ENCODE data around the gene MAP4K2. TPM values are rescaled to one million over a fixed set of nuclear protein-coding genes. Genes with fewer than 3 reads are reported as not detected.

MAP4K2 gene
- total and polyA plus RNA-seq, 2 donors = 23.9 to 37.6 TPM

DNA sequence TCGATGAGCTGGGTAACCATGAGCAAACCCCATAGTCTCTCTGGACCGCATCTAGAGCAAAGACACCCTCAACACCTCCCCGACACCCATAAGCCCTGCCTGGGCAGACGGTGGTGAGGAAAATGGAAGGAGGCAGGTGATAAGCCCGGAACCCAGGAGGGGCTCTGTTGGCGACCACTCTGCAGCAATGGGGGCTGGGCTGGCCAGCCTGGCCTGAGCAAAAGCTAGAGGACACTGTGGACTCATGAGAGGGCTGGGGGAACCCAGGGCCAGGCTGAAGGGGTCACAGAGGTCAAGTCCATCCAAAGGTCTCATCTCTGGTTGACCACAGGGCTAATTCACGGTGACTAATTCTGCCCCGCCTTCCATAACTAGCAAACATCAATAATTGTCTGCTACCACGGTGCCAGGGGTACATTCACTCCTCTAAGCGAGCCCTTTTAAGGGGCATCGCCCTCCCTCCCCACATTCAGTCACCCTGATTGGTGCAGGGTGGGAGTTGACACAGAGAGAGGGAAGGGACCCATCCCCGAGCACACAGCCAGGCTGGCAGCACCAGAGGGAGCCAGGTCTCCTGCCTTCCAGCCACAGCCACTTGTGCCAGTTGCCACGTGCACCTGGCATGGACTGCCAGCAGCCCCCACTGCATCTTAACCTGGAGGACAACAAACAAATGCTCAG is 47.2 kb downstream of the MAP4K2 start:
- no peaks in the 10 kb centered on the region for H3K27me3 ChIP-seq (ENCODE audit: control insufficient read depth in 2 of 2, insufficient read depth in 1 of 2, low read length in 1 of 2)
- no peaks in the 10 kb centered on the region for H3K9me3 ChIP-seq (ENCODE audit: control insufficient read depth in 2 of 2, insufficient read depth in 1 of 2, low read length in 1 of 2)
- H3K4me1 ChIP-seq (ENCODE audit: control insufficient read depth in 2 of 2, insufficient read depth in 2 of 2, low read length in 2 of 2) = peaks cover 0 to 8% of the 10 kb centered on the region in 2 donors
- WGBS = 84% methylated on average over 13 of the region's 13 CpGs
- no peak for DNase-seq (ENCODE audit: low read depth in 6 of 9, low spot score in 9 of 9)
- H3K27ac ChIP-seq (ENCODE audit: low read depth in 1 of 2, low read length in 1 of 2) = no peak overlapping the region
- no peak overlapping the region for H3K4me3 ChIP-seq (ENCODE audit: low read length in 2 of 2)
- H3K36me3 ChIP-seq (ENCODE audit: control insufficient read depth in 2 of 2, insufficient read depth in 2 of 2, low read length in 1 of 2) = peaks cover 5 to 26% of the 10 kb centered on the region in 2 donors

GRCh38 chr11:64754919-64755662 is 47.9 kb downstream of the MAP4K2 start:
- Histone ChIP-seq H3K4me3 (ENCODE audit: low read length in 2 of 2) (no peak overlapping the region), H3K27ac (ENCODE audit: low read depth in 1 of 2, low read length in 1 of 2) (no peak overlapping the region), H3K9me3 (ENCODE audit: control insufficient read depth in 2 of 2, insufficient read depth in 1 of 2, low read length in 1 of 2) (no peaks in the 10 kb centered on the region), H3K27me3 (ENCODE audit: control insufficient read depth in 2 of 2, insufficient read depth in 1 of 2, low read length in 1 of 2) (no peaks in the 10 kb centered on the region), H3K4me1 (ENCODE audit: control insufficient read depth in 2 of 2, insufficient read depth in 2 of 2, low read length in 2 of 2) (peaks cover 0 to 3% of the 10 kb centered on the region in 2 donors), H3K36me3 (ENCODE audit: control insufficient read depth in 2 of 2, insufficient read depth in 2 of 2, low read length in 1 of 2) (peaks cover 2 to 22% of the 10 kb centered on the region in 2 donors)
- DNase-seq (ENCODE audit: low read depth in 6 of 9, low spot score in 9 of 9) = no peak
- WGBS = 96% methylated on average over 21 of the region's 21 CpGs

DNA sequence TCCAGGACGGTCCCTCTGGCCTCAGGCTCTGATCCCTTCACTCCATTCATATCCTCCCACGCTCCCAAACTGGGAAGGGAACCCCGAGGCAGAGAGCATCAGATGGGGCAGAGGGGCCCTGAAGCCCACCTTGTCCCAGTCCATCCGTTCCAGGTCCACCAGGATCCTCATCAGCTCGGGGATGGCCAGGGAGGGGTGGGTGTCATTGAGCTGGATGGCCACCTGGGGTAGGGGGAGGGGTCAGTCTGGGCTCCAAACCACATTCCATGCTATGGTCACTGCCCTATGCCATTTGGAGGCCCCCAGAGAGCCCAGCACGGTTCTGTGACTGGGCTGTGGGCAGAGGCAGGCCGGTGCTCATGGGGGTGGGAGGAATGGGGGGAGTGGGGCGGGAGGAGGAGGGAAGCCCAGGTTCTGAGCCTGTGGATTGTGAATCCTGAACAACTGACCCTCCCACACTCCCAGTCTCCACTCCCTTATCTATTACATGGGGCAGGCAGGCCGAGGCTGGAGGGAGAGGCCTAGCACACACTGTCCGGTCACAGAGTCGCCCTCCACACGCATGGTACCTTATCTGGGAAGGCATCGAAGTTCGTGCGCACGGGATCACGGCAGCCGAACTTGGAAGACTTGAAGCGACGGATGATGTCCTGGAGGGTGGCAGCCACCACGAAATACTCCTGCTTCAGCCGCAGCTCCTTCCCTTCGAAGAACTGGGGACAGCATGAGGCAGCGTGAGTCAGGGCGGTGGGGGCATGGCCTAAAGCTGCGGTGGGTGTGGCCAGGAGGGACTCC is 48.7 kb downstream of the MAP4K2 start:
- 96% methylated on average over 26 of the region's 26 CpGs for WGBS
- H3K4me3 ChIP-seq (ENCODE audit: low read length in 2 of 2) = no peak overlapping the region
- no peak overlapping the region for H3K27ac ChIP-seq (ENCODE audit: low read depth in 1 of 2, low read length in 1 of 2)
- H3K4me1 ChIP-seq (ENCODE audit: control insufficient read depth in 2 of 2, insufficient read depth in 2 of 2, low read length in 2 of 2) = no peaks in the 10 kb centered on the region
- H3K36me3 ChIP-seq (ENCODE audit: control insufficient read depth in 2 of 2, insufficient read depth in 2 of 2, low read length in 1 of 2) = peaks cover 2 to 16% of the 10 kb centered on the region in 2 donors
- H3K9me3 ChIP-seq (ENCODE audit: control insufficient read depth in 2 of 2, insufficient read depth in 1 of 2, low read length in 1 of 2) = no peaks in the 10 kb centered on the region
- no peak for DNase-seq (ENCODE audit: low read depth in 6 of 9, low spot score in 9 of 9)
- no peaks in the 10 kb centered on the region for H3K27me3 ChIP-seq (ENCODE audit: control insufficient read depth in 2 of 2, insufficient read depth in 1 of 2, low read length in 1 of 2)

GRCh38 chr11:64753380-64754123 is 49.5 kb downstream of the MAP4K2 start:
- Histone ChIP-seq H3K27ac (ENCODE audit: low read depth in 1 of 2, low read length in 1 of 2) (no peak overlapping the region), H3K9me3 (ENCODE audit: control insufficient read depth in 2 of 2, insufficient read depth in 1 of 2, low read length in 1 of 2) (no peaks in the 10 kb centered on the region), H3K4me1 (ENCODE audit: control insufficient read depth in 2 of 2, insufficient read depth in 2 of 2, low read length in 2 of 2) (no peaks in the 10 kb centered on the region), H3K36me3 (ENCODE audit: control insufficient read depth in 2 of 2, insufficient read depth in 2 of 2, low read length in 1 of 2) (peaks cover 2 to 16% of the 10 kb centered on the region in 2 donors), H3K4me3 (ENCODE audit: low read length in 2 of 2) (no peak overlapping the region), H3K27me3 (ENCODE audit: control insufficient read depth in 2 of 2, insufficient read depth in 1 of 2, low read length in 1 of 2) (no peaks in the 10 kb centered on the region)
- no peak for DNase-seq (ENCODE audit: low read depth in 6 of 9, low spot score in 9 of 9)
- 96% methylated on average over 43 of the region's 43 CpGs for WGBS

DNA sequence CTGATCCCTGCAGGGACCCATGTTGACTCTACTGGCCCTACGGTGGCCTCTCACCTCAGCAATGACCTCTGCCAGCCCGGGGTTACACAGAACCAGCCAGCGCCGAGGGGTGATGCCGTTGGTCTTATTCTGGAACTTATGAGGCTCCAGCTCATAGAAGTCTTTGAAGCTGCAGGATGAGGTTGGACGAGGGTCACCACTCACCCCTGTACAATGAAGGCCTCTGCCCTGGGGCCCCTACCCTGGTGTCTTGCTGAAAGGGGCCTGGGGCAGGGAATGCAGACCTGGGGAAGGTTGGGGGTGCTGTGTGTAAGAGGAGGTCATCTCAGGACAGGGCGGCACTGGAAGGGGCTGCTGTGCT is 50.0 kb downstream of the MAP4K2 start:
- Histone ChIP-seq H3K4me3 (ENCODE audit: low read length in 2 of 2) (no peak overlapping the region), H3K9me3 (ENCODE audit: control insufficient read depth in 2 of 2, insufficient read depth in 1 of 2, low read length in 1 of 2) (no peaks in the 10 kb centered on the region), H3K27ac (ENCODE audit: low read depth in 1 of 2, low read length in 1 of 2) (no peak overlapping the region), H3K27me3 (ENCODE audit: control insufficient read depth in 2 of 2, insufficient read depth in 1 of 2, low read length in 1 of 2) (no peaks in the 10 kb centered on the region), H3K36me3 (ENCODE audit: control insufficient read depth in 2 of 2, insufficient read depth in 2 of 2, low read length in 1 of 2) (peaks cover 2 to 16% of the 10 kb centered on the region in 2 donors), H3K4me1 (ENCODE audit: control insufficient read depth in 2 of 2, insufficient read depth in 2 of 2, low read length in 2 of 2) (peaks cover 0 to 3% of the 10 kb centered on the region in 2 donors)
- no peak for DNase-seq (ENCODE audit: low read depth in 6 of 9, low spot score in 9 of 9)
- WGBS = 98% methylated on average over 7 of the region's 7 CpGs

DNA sequence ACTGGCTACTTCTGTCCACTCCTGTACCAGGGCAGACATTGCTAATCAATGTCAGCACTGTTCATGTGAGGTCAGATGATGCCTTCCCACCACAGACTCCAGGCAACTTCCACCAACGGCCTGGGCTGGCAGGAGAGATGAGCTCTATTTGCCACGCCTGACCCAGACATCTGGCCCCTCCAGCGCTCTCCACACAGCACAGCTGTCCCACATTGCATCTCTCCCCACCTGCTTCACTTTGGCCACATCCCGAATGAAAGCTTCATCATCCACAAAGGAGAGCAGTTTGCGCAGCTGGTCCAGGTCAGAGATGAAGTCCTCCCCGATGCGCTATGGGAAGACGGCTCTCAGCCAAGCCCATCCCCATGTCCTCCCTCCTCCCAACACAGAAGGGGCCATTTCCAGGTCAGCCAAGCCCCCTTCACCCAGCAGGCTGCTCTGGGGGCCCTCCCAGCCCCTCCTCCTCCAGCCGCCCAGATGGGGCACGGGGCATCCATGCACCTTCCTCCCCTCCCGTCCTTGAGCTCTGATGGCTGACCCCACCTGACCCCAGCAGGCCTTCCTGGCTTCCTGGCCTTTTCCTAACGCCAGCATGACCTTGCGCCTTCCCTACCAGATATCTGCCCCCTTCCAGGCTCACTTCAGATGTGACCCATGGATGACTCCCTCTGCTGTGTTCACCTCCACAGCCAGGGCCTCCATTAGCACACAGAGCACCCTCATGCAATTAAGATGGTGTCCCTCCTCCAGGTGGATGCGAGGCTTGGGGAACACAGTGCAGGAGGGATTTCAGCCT is 50.6 kb downstream of the MAP4K2 start:
- Histone ChIP-seq H3K9me3 (ENCODE audit: control insufficient read depth in 2 of 2, insufficient read depth in 1 of 2, low read length in 1 of 2) (no peaks in the 10 kb centered on the region), H3K27me3 (ENCODE audit: control insufficient read depth in 2 of 2, insufficient read depth in 1 of 2, low read length in 1 of 2) (no peaks in the 10 kb centered on the region), H3K36me3 (ENCODE audit: control insufficient read depth in 2 of 2, insufficient read depth in 2 of 2, low read length in 1 of 2) (peaks cover 2 to 16% of the 10 kb centered on the region in 2 donors), H3K4me3 (ENCODE audit: low read length in 2 of 2) (no peak overlapping the region), H3K27ac (ENCODE audit: low read depth in 1 of 2, low read length in 1 of 2) (no peak overlapping the region), H3K4me1 (ENCODE audit: control insufficient read depth in 2 of 2, insufficient read depth in 2 of 2, low read length in 2 of 2) (peaks cover 0 to 4% of the 10 kb centered on the region in 2 donors)
- 96% methylated on average over 14 of the region's 14 CpGs for WGBS
- no peak for DNase-seq (ENCODE audit: low read depth in 6 of 9, low spot score in 9 of 9)

DNA sequence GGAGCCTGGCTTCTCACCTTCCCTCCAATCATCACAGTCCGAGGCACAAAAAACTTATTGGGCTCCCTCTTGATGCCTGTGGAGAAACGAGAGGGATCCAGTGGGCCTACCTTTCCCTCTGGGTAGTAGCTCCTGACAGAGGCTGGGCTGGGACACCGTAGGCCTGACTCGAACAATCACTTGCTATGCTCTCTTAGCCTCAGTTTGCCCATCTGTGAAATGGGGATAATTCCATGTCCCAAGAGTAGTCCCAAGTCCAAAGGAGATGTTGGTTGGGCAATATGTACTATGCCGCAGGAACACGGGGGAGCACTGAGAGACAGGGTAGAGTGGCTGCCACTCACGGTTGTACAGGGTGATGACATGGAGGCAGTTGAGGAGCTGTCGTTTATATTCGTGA is 51.4 kb downstream of the MAP4K2 start:
- DNase-seq (ENCODE audit: low read depth in 6 of 9, low spot score in 9 of 9) = no peak
- peaks cover 2 to 16% of the 10 kb centered on the region in 2 donors for H3K36me3 ChIP-seq (ENCODE audit: control insufficient read depth in 2 of 2, insufficient read depth in 2 of 2, low read length in 1 of 2)
- H3K27ac ChIP-seq (ENCODE audit: low read depth in 1 of 2, low read length in 1 of 2) = no peak overlapping the region
- H3K9me3 ChIP-seq (ENCODE audit: control insufficient read depth in 2 of 2, insufficient read depth in 1 of 2, low read length in 1 of 2) = peaks cover 0 to 4% of the 10 kb centered on the region in 2 donors
- H3K4me3 ChIP-seq (ENCODE audit: low read length in 2 of 2) = no peak overlapping the region
- no peaks in the 10 kb centered on the region for H3K27me3 ChIP-seq (ENCODE audit: control insufficient read depth in 2 of 2, insufficient read depth in 1 of 2, low read length in 1 of 2)
- peaks cover 0 to 11% of the 10 kb centered on the region in 2 donors for H3K4me1 ChIP-seq (ENCODE audit: control insufficient read depth in 2 of 2, insufficient read depth in 2 of 2, low read length in 2 of 2)
- WGBS = 99% methylated on average over 9 of the region's 9 CpGs

DNA sequence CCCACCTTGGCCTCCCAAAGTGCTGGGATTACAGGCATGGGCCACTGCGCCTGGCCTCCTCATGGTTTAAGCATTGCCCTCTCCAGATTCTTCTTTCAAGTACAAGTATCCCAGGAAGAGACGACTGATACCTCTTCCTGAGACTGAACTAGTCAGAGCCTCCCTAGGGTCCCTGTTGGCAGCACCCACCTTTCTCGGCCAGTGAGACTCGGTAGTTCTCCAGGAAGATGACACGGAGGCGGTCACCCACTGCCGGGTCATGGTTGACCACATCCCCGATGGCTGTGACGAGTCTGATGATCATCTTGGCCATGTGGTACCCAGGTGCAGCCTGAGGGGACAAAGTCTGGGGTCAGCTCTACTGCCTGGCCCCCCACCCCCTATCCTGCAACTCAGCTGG is 51.9 kb downstream of the MAP4K2 start:
- Histone ChIP-seq H3K9me3 (ENCODE audit: control insufficient read depth in 2 of 2, insufficient read depth in 1 of 2, low read length in 1 of 2) (peaks cover 0 to 7% of the 10 kb centered on the region in 2 donors), H3K4me3 (ENCODE audit: low read length in 2 of 2) (no peak overlapping the region), H3K36me3 (ENCODE audit: control insufficient read depth in 2 of 2, insufficient read depth in 2 of 2, low read length in 1 of 2) (peaks cover 2 to 16% of the 10 kb centered on the region in 2 donors), H3K27ac (ENCODE audit: low read depth in 1 of 2, low read length in 1 of 2) (no peak overlapping the region), H3K4me1 (ENCODE audit: control insufficient read depth in 2 of 2, insufficient read depth in 2 of 2, low read length in 2 of 2) (peaks cover 4 to 16% of the 10 kb centered on the region in 2 donors), H3K27me3 (ENCODE audit: control insufficient read depth in 2 of 2, insufficient read depth in 1 of 2, low read length in 1 of 2) (no peaks in the 10 kb centered on the region)
- DNase-seq (ENCODE audit: low read depth in 6 of 9, low spot score in 9 of 9) = no peak
- 97% methylated on average over 9 of the region's 9 CpGs for WGBS
